Thoracic aorta (tissue), 2 donors: ENCODE data around the gene NAT10. TPM values are rescaled to one million over a fixed set of nuclear protein-coding genes. Genes with fewer than 3 reads are reported as not detected.

Experiments used
- ATAC-seq: fragments of 150-250 bp; one replicate; pipeline ENCODE4 v1.8.0; 2017; ENCODE audit warnings: low read depth; ENCODE audit not compliant: insufficient number of reproducible peaks, low FRiP score
- DNase-seq: peaks from one replicate; pipeline ENCODE4 v3.0.0-alpha.2; 2020; ENCODE audit warnings: low spot score
- H3K27ac ChIP-seq, 2 donors: fragments of 200-600 bp; sonication (generic); 1 replicate in 1 of 2; 2 replicates in 1 of 2; pipeline ENCODE4 v1.5.1; 2016; ENCODE audit warnings: mild to moderate bottlenecking in 2 of 2, moderate library complexity in 2 of 2
- H3K27me3 ChIP-seq: fragments of 200-600 bp; sonication (generic); replicated peaks from 2 replicates; pipeline ENCODE4 v1.6.0; 2016; ENCODE audit warnings: mild to moderate bottlenecking; ENCODE audit not compliant: insufficient read depth
- H3K36me3 ChIP-seq: fragments of 200-600 bp; sonication (generic); one replicate; pipeline ENCODE4 v1.5.1; 2016
- H3K4me1 ChIP-seq, 2 donors: fragments of 200-600 bp; sonication (generic); 1 replicate in 1 of 2; 2 replicates in 1 of 2; pipeline versions ENCODE4 v1.5.1 to v1.6.0; 2016; ENCODE audit warnings: low read depth in 2 of 2, mild to moderate bottlenecking in 1 of 2; ENCODE audit not compliant: control insufficient read depth in 1 of 2
- H3K4me3 ChIP-seq: fragments of 200-600 bp; sonication (generic); 2 replicates; pipeline ENCODE4 v1.5.1; 2016; ENCODE audit warnings: mild to moderate bottlenecking
- H3K9me3 ChIP-seq: fragments of 200-600 bp; sonication (generic); 2 replicates; pipeline ENCODE4 v1.5.1; 2016
- total RNA-seq, 2 donors: library from RNA; depleted of rRNA; stranded (reverse); fragments of >200 nt; gene quantifications; one replicate each; pipeline versions ENCODE4 v1.1.0 to v1.2.3, GENCODE V29; 2016
- TF ChIP-seq, protein P1 (sequence below): fragments of 200-600 bp; sonication (generic); IDR thresholded peaks from one replicate; pipeline ENCODE4 v1.5.1; 2019; ENCODE audit warnings: antibody characterized with exemption

NAT10 gene
- 10 to 100 TPM; 14.1 to 39.9 TPM for total RNA-seq

DNA sequence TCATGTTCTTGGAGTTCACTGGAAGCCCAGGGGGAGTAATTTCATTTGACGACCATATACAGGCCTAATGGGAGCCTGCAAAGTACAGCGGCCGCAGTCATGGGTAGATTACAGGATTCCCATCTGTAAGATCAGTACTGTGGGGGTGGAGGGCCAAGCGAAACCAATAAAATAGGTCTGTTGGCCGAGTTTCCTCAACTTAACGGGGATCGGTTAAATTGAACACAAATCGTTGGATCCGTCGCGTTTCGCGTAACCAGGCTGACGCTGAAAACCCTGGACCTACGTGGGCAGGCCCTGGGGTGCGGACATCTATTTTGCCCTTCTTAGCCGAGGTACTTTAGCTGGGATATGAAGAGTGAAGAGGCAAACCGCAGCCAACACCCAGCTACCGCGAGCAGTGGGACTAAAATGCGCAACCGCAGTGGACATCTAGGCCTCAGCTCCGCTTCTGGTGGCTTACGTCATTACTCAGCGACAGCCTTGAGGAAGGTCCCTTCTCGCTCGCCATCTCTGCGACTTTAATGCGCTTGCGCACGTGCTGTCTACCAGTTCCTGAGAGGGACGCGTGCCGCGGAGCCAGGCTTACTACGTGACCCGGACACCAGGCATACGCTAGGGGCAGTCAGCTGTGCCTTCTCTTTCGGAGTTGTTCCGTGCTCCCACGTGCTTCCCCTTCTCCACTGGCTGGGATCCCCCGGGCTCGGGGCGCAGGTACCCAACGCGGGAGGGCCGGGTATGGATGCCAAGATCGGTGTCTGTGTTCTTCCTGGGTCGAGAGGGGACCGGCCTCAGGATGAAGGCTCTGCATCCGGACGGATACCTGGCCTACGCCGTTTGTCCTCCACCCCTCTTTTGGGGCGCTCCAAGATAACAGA lies at the start of gene NAT10:
Gene NAT10, plus strand, starts transcription at position 551 of the 878 bp plus-strand sequence. CDS start 2,597 bp downstream, outside the sequence.
- Histone ChIP-seq H3K4me3 (peak within 1 kb of the TSS; percentile 85), H3K4me1 (peaks cover 12 to 20% of the 10 kb centered on the region in 2 donors), H3K9me3 (no peaks in the 10 kb centered on the region), H3K27me3 (no peaks in the 10 kb centered on the region), H3K27ac (peak within 1 kb of the TSS; percentile 93 to 95), H3K36me3 (peaks cover 14% of the 10 kb centered on the region)
- peak; percentile 91 for ATAC-seq
- TF ChIP-seq, protein P1, sequence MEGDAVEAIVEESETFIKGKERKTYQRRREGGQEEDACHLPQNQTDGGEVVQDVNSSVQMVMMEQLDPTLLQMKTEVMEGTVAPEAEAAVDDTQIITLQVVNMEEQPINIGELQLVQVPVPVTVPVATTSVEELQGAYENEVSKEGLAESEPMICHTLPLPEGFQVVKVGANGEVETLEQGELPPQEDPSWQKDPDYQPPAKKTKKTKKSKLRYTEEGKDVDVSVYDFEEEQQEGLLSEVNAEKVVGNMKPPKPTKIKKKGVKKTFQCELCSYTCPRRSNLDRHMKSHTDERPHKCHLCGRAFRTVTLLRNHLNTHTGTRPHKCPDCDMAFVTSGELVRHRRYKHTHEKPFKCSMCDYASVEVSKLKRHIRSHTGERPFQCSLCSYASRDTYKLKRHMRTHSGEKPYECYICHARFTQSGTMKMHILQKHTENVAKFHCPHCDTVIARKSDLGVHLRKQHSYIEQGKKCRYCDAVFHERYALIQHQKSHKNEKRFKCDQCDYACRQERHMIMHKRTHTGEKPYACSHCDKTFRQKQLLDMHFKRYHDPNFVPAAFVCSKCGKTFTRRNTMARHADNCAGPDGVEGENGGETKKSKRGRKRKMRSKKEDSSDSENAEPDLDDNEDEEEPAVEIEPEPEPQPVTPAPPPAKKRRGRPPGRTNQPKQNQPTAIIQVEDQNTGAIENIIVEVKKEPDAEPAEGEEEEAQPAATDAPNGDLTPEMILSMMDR = peak; percentile 0
- peak; percentile 96 for DNase-seq

DNA sequence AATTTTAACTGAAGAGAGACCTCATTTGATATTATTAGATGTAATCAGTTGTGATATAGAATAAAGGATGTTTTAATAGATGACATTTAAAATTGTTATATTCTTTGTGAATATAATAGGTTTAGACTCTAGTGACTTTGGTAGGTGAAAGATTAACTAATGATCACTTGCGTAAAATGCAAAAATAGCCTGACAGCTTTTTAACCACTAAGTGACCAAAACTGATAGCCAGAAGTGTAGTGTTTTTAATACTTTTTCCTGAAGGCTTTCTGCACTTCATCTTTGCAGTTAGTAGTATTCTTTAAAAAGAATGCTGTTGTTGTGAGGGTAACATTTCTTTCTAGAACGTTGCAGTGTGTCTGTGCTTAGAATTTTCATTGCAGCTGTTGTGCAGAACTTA lies 48.8 kb upstream of the NAT10 start:
- Histone ChIP-seq H3K4me1 (peaks cover 45 to 70% of the 10 kb centered on the region in 2 donors), H3K9me3 (no peaks in the 10 kb centered on the region), H3K4me3 (no peak overlapping the region), H3K27ac (no peak overlapping the region), H3K27me3 (no peaks in the 10 kb centered on the region), H3K36me3 (peaks cover 4% of the 10 kb centered on the region)
- ATAC-seq (no peak), DNase-seq (no peak)
- TF ChIP-seq, protein P1 = no peak

DNA sequence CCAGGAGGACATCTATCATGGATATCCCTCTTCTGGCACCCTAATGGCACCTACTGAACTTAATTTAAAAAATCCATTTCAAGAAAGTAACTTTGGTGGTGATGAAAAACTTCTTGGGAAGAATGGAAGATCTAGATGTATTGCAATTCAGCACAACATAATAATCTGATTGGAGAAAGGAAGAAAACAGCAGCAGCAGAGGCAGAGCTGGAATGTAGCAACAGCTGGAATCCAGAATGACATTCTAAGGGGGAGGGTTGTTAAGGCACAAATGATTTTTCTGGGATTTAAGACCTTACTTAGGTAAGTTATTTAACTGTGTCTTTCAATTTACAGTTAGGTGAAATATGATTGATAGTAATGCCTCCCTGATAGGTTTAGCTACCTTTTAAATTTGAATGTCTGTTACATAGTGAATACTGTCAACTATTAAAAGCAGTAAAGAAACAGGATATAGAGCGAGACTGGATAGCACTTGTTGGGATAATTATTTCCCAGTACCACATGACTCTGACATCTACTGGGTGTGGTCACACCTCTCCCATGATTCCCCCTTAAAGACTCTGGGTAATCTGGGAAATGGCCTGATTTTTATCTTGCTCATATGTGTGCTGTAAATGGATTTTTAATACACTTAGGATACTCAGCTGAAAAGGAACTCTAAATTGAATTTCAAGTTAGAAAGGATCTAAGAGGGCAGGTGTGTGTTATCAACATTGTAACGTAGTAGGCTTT lies 42.2 kb upstream of the NAT10 start:
- TF ChIP-seq, protein P1 = no peak
- peaks cover 4% of the 10 kb centered on the region for H3K36me3 ChIP-seq
- H3K4me3 ChIP-seq = no peak overlapping the region
- ATAC-seq (no peak), DNase-seq (no peak)
- H3K27ac ChIP-seq = no peak overlapping the region
- H3K27me3 ChIP-seq = no peaks in the 10 kb centered on the region
- H3K9me3 ChIP-seq = no peaks in the 10 kb centered on the region
- peaks cover 16 to 48% of the 10 kb centered on the region in 2 donors for H3K4me1 ChIP-seq

DNA sequence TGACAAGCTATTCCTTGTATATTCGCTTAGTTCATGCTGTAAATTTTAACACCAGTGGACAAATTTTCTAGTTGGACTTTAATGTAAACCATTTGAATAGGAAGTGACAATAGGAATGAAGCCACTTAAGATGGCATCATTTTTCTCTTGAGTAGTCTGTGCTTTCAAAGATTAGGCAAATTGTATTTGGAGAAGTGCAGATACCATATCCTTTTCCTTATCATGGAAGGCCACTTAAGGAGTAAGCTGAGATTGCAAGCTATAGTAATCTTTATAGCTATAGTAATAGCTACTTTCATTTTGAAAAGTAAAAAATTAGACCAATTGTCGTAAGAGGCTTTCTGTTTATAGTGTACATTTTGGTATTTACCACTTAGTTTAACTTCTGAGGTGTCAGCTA lies 41.1 kb upstream of the NAT10 start:
- TF ChIP-seq, protein P1 = no peak
- ATAC-seq (no peak), DNase-seq (no peak)
- peaks cover 4% of the 10 kb centered on the region for H3K36me3 ChIP-seq
- H3K27me3 ChIP-seq = no peaks in the 10 kb centered on the region
- peaks cover 21 to 47% of the 10 kb centered on the region in 2 donors for H3K4me1 ChIP-seq
- H3K9me3 ChIP-seq = no peaks in the 10 kb centered on the region
- H3K27ac ChIP-seq = no peak overlapping the region
- H3K4me3 ChIP-seq = no peak overlapping the region
